Mucosa of rectum (tissue), 2 donors: ENCODE results near the gene LDLRAD3.

Source experiments
- H3K27ac ChIP-seq, 2 donors: one replicate each; pipeline ENCODE4 v1.7.0; 2013; ENCODE audit warnings: inconsistent platforms in 2 of 2, low read depth in 2 of 2, low read length in 2 of 2
- H3K27me3 ChIP-seq, 2 donors: one replicate each; pipeline ENCODE4 v1.7.0; 2013; ENCODE audit warnings: low read length in 2 of 2; ENCODE audit not compliant: control insufficient read depth in 2 of 2, insufficient read depth in 2 of 2
- H3K36me3 ChIP-seq, 2 donors: one replicate each; pipeline ENCODE4 v1.7.0; 2013; ENCODE audit warnings: low read length in 2 of 2; ENCODE audit not compliant: control insufficient read depth in 2 of 2, insufficient read depth in 2 of 2
- H3K4me1 ChIP-seq, 2 donors: one replicate each; pipeline ENCODE4 v1.7.0; 2013; ENCODE audit warnings: low read length in 2 of 2, mild to moderate bottlenecking in 1 of 2; ENCODE audit not compliant: control insufficient read depth in 2 of 2, insufficient read depth in 2 of 2
- H3K4me3 ChIP-seq, 2 donors: one replicate each; pipeline ENCODE4 v1.7.0; 2013; ENCODE audit warnings: low read length in 2 of 2
- H3K9ac ChIP-seq, 2 donors: one replicate each; pipeline ENCODE4 v1.7.0; 2013; ENCODE audit warnings: low read length in 2 of 2, low read depth in 1 of 2, mild to moderate bottlenecking in 1 of 2
- H3K9me3 ChIP-seq, 2 donors: one replicate each; pipeline ENCODE4 v1.7.0; 2013; ENCODE audit warnings: low read length in 2 of 2; ENCODE audit not compliant: control insufficient read depth in 2 of 2
- donor health status: healthy.
- donor health status: Normal muscosa, but diverticular disease.

The LDLRAD3 gene

DNA sequence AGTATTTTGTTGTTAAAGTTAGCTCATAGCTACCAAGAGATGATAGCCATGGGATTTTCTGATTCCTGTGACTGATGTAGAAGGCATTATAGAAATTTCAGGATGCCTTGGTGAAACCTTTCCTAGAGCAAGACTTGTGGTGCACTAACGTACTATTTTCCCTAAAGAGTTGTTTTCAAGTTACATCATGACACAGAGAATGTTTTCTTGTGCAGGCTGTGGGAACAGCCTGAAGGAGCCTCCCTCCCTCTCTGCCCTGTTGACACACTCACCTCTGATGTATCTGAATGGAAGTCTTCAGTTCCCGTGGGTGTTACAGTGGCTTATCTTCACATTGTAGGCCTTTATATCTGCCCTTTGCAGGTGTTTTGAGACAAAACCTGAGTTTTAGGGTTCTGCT is 121.6 kb downstream of the LDLRAD3 start:
- H3K9me3 ChIP-seq = peaks cover 3 to 4% of the 10 kb centered on the region in 2 donors
- no peaks in the 10 kb centered on the region for H3K36me3 ChIP-seq
- no peak overlapping the region for H3K4me3 ChIP-seq
- H3K27me3 ChIP-seq = no peaks in the 10 kb centered on the region
- no peak overlapping the region for H3K27ac ChIP-seq
- no peak overlapping the region for H3K9ac ChIP-seq
- H3K4me1 ChIP-seq = no peaks in the 10 kb centered on the region

DNA sequence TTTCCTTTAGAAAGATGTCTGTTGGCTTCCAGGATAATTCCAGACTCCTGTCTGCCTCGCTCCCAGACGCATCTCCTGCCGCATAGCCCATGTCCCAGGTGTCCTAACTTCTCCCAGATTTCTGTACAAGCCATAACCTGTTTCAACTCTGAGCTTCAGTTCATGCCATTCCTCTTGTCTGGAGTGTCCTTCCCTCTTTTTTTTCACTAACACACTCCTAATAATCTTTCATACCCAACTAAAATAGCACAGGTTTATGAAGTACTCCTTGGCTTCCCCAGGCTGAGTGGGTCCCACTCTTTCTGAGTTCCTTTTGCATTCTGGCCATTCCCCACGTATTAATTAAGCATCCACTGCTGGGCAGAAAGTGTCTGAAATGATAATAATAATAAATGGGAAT is 123.0 kb downstream of the LDLRAD3 start:
- peaks cover 3 to 4% of the 10 kb centered on the region in 2 donors for H3K9me3 ChIP-seq
- H3K27ac ChIP-seq = no peak overlapping the region
- H3K9ac ChIP-seq = no peak overlapping the region
- H3K4me3 ChIP-seq = no peak overlapping the region
- no peaks in the 10 kb centered on the region for H3K27me3 ChIP-seq
- no peaks in the 10 kb centered on the region for H3K4me1 ChIP-seq
- no peaks in the 10 kb centered on the region for H3K36me3 ChIP-seq

DNA sequence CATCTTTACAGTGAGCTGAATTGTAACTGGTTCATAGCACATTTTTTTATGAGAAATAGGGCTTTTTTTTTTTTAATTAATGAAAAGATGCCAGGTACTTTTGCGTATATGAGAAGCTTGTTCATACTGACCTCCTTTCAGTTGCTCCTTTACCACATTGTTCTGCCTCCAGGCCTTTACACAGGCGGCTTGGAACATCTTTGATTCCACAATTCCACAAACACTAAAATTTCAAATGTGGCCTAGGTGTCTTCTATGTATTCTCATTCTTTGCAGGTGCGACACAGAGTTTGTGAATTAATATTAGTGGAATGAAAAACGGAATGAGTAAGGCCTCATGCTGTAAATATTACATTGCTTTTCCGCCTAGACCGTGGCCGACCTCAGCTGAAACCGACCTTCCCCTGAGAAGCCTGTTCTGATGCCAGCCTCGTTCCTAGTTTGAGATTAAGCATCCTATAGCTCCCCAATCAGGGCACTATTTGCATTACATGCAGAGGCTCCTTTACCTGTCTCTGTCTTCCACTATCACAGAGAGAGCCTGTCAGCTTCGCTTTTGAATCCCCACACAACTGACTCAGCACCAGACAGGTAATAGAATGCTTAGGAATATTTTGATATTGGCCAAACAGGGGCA is 125.8 kb downstream of the LDLRAD3 start:
- Histone ChIP-seq H3K36me3 (no peaks in the 10 kb centered on the region), H3K27me3 (no peaks in the 10 kb centered on the region), H3K27ac (no peak overlapping the region), H3K9ac (no peak overlapping the region), H3K4me3 (no peak overlapping the region), H3K9me3 (peaks cover 3 to 4% of the 10 kb centered on the region in 2 donors), H3K4me1 (no peaks in the 10 kb centered on the region)

DNA sequence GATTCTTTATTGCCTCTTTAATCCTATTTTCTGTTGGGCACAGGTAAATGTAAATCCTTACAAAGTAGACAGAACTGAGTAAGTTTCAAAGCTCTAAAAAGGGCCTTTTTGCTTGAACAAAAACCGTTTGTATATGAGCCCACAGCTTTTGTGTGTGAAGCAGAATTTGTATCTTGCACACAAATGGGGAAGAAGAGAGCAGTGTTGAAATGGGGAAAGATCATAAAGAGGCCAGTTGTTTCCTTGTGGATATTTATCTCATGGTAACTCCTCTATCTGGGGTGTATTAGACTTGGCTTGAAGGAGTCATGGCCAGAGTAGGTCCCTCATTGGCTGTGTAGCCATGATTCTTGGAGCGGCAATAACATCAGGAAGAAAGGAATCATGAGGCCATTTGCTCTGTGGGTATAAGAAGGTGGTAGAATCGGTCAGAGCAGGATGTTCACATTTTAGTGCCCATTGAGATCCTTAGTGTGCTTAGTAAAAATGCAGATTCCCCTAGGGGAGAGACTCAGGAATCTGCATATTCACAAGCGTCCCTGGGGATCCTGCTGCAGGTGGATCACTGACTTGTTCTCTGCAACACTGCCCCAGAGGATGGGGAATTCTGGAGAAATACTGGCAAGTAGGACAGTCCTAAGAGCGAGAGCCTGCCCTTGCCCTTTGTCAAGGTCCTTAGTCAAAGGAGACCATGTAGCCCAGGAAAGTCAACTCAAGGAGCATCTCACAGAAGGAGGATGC is 126.5 kb downstream of the LDLRAD3 start:
- H3K9ac ChIP-seq = no peak overlapping the region
- no peaks in the 10 kb centered on the region for H3K4me1 ChIP-seq

DNA sequence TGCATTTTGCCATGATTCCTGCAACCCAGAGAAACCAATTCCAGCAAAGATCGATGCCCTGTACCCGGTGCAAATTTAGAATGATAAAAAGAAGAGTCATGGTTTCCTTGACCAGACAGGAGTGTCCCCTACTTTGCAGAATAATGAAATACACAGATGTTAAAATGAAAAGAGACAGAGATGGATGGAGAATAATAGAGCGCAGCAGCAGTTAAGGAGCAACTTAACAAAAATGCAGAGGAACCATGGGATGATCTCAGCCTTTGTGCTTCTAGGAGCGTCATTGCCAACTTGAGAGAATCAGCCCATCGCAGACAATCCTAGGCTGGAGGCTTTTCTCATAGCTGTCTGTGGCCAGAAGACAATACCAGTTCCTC is 127.1 kb downstream of the LDLRAD3 start:
- Histone ChIP-seq H3K9me3 (peaks cover 3 to 4% of the 10 kb centered on the region in 2 donors), H3K27me3 (no peaks in the 10 kb centered on the region), H3K36me3 (no peaks in the 10 kb centered on the region), H3K9ac (no peak overlapping the region), H3K4me3 (no peak overlapping the region), H3K27ac (no peak overlapping the region), H3K4me1 (no peaks in the 10 kb centered on the region)

More for the DNA sequence above, 126.5 kb downstream of the LDLRAD3 start:
- Histone ChIP-seq H3K9me3 (peaks cover 3 to 4% of the 10 kb centered on the region in 2 donors), H3K36me3 (no peaks in the 10 kb centered on the region), H3K4me3 (no peak overlapping the region), H3K27ac (no peak overlapping the region), H3K27me3 (no peaks in the 10 kb centered on the region)

DNA sequence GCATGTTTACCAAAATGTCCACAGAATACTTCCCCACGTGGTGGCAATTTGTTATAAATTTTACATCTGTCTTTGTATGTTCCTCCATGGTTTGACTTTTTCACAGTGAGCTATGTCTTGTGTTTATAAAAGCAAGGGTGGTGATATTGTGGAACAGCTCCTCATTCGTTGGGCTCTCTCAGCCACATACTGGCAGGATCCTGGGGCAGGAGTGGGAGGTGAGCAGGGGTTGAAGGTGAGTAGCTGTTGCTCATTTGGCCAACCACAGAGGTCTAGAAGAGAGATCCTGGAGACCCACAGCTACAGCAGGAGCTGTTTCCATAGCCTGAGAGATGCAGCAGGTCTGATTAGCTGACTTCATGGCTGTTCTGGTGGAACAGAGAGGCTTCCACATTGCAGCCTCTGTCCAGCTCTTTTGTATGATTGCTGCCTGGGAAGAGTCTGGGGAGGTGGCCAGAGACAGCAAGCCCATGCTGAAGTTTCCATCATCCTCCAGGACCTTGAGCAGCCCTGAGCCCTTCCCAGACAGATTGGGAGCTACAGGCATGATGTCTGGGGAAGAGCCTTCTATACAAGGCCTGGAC is 128.1 kb downstream of the LDLRAD3 start:
- Histone ChIP-seq H3K4me1 (no peaks in the 10 kb centered on the region), H3K27ac (no peak overlapping the region), H3K27me3 (no peaks in the 10 kb centered on the region)

DNA sequence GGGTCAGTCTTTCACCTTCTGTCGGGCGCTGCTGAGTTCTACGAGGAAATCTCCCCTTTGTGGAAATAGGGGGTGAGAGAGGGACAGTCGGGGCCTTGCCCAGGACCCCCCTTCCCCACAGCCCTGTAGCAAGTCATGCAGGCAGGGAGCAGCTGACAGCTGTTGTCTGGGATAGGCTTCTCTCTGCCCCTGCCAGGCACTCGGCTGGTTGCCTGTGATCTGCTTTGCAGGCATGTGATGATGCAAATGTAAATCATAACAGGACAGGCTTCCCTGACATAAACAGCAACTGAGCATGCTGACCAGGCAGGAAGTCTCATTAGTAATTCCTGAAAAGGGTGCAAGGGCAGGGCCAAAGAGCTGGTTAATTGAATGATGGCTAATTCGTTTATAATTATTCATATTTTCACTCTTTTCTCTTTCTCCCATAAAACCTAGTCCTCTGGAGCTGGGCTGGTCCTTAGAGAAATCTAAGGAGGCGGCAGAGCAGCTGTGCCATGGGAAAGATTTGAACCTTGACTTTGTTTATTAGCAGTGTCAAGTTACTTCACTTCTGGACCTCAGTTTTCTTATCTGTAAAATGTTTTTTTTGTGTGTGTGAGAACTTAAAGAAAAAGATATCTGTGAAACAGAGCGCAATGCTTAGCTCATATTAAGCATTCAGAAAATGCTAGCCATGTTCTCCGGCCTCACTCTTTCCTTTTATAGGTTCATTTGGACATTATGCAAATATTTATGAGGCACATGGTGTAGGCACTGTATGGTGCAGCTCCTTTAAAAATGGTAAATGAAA is 129.7 kb downstream of the LDLRAD3 start:
- Histone ChIP-seq H3K9ac (no peak overlapping the region), H3K27ac (no peak overlapping the region), H3K36me3 (no peaks in the 10 kb centered on the region), H3K9me3 (no peaks in the 10 kb centered on the region), H3K4me1 (no peaks in the 10 kb centered on the region), H3K27me3 (no peaks in the 10 kb centered on the region), H3K4me3 (no peak overlapping the region)

More for the DNA sequence above, 128.1 kb downstream of the LDLRAD3 start:
- Histone ChIP-seq H3K36me3 (no peaks in the 10 kb centered on the region), H3K9me3 (peaks cover 0 to under 1% of the 10 kb centered on the region in 2 donors), H3K4me3 (no peak overlapping the region), H3K9ac (no peak overlapping the region)

DNA sequence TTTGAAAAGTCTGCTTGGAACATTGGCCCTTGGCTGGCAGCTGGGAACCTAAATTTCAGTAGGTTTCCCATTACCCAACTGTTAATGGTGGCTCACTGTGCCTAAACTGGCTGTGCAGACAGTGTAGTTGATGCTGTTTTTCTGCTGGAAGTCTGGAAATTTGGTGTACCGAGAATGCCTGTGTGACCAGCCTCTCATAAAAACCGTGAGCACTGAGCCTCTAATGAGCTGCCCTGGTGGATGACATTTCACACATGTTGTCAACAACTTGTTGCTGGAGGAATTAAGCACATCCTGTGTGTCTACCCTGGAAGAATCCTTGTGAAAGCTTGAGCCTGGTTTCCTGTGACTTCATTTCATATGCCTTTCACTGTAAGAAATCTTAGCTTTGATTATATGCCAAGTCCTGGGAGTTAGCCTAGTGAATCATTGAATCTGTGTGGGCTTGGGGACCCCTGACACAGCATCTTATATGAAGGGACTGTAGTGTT is 131.1 kb downstream of the LDLRAD3 start:
- Histone ChIP-seq H3K27me3 (no peaks in the 10 kb centered on the region), H3K9me3 (no peaks in the 10 kb centered on the region), H3K27ac (no peak overlapping the region), H3K4me3 (no peak overlapping the region), H3K4me1 (no peaks in the 10 kb centered on the region), H3K9ac (no peak overlapping the region), H3K36me3 (no peaks in the 10 kb centered on the region)

DNA sequence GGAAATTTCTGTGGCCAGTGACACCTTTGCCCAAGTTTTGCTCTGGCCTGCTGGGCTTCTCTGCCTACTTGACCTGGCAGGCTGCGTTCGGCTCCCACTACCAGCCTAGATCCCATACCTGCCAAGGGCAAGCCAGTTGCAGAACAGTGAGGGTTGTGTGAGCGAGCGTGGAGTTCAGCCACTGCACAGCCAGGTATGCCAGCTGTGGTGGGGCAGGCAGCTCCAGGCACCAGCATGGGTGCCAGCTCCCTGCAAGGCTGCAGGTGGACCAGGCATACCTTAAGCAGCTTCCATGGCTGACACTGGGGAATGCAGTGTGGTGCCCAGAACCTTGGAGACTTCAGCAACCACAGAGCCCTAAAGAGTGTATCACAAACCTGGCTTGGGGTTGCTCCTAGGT is 133.5 kb downstream of the LDLRAD3 start:
- H3K27ac ChIP-seq = no peak overlapping the region
- no peak overlapping the region for H3K4me3 ChIP-seq
- H3K9me3 ChIP-seq = no peaks in the 10 kb centered on the region
- H3K4me1 ChIP-seq = no peaks in the 10 kb centered on the region
- no peaks in the 10 kb centered on the region for H3K36me3 ChIP-seq
- no peak overlapping the region for H3K9ac ChIP-seq
- no peaks in the 10 kb centered on the region for H3K27me3 ChIP-seq
